Stimulated activated CD8-positive, alpha-beta memory T cell treated with anti-CD3 and anti-CD28 coated beads, Interleukin-7, amount 100 ng/mL, for 1 hour (primary cell): ENCODE data around the gene WDR91.

Experiments
- DNase-seq, 2 donors: peaks; one replicate each; pipeline ENCODE4 v3.0.0-alpha.2; 2020; ENCODE audit warnings: low read depth in 2 of 2

WDR91 gene

GRCh38 chr7:135199439-135199838 lies 11.9 kb downstream of the WDR91 start:
- no peak for DNase-seq

- no peak for DNase-seq
These were observed 13.2 kb downstream of the WDR91 start for GRCh38 chr7:135197906-135198655.

- no peak for DNase-seq
These were observed 14.0 kb downstream of the WDR91 start for GRCh38 chr7:135197343-135197742.

GRCh38 chr7:135195968-135196629 lies 15.2 kb downstream of the WDR91 start:
- no peak for DNase-seq

- DNase-seq: no peak
These were observed 16.2 kb downstream of the WDR91 start for GRCh38 chr7:135195156-135195555.

GRCh38 chr7:135194494-135195095 lies 16.7 kb downstream of the WDR91 start:
- DNase-seq: no peak

- no peak for DNase-seq
These were observed 17.7 kb downstream of the WDR91 start for GRCh38 chr7:135193615-135194081.

GRCh38 chr7:135192914-135193536 lies 18.3 kb downstream of the WDR91 start:
- DNase-seq: no peak

GRCh38 chr7:135190703-135191102 lies 20.6 kb downstream of the WDR91 start:
- DNase-seq: no peak

GRCh38 chr7:135189961-135190360 lies 21.4 kb downstream of the WDR91 start:
- no peak for DNase-seq

- no peak for DNase-seq
These were observed 22.1 kb downstream of the WDR91 start for GRCh38 chr7:135189221-135189662.

GRCh38 chr7:135188298-135188984 lies 22.9 kb downstream of the WDR91 start:
- DNase-seq: no peak

GRCh38 chr7:135186841-135187253 lies 24.5 kb downstream of the WDR91 start:
- DNase-seq: no peak

GRCh38 chr7:135186261-135186540 lies 25.1 kb downstream of the WDR91 start:
- DNase-seq: no peak

GRCh38 chr7:135185471-135186260 lies 25.7 kb downstream of the WDR91 start:
- no peak for DNase-seq

- DNase-seq: no peak
These were observed 27.0 kb downstream of the WDR91 start for GRCh38 chr7:135184254-135184841.

- no peak for DNase-seq
These were observed 27.8 kb downstream of the WDR91 start for GRCh38 chr7:135183478-135183877.

GRCh38 chr7:135181929-135182678 lies 29.2 kb downstream of the WDR91 start:
- DNase-seq: no peak

- no peak for DNase-seq
These were observed 29.9 kb downstream of the WDR91 start for GRCh38 chr7:135181261-135181928.
